Medulla oblongata (tissue), 1 donor: Measurements from ENCODE around the gene MAD2L2.

ENCODE experiments used
- DNase-seq: peaks from one replicate; pipeline ENCODE4 v3.0.0-alpha.2; 2015; ENCODE audit errors: extremely low spot score

MAD2L2 gene

GRCh38 chr1:11704691-11705475 is 23.9 kb upstream of the MAD2L2 start:
- DNase-seq, result no peak

- DNase-seq, result no peak
Measured at GRCh38 chr1:11704194-11704529, 23.2 kb upstream of the MAD2L2 start.

GRCh38 chr1:11703357-11704193 is 22.6 kb upstream of the MAD2L2 start:
- no peak for DNase-seq

DNA sequence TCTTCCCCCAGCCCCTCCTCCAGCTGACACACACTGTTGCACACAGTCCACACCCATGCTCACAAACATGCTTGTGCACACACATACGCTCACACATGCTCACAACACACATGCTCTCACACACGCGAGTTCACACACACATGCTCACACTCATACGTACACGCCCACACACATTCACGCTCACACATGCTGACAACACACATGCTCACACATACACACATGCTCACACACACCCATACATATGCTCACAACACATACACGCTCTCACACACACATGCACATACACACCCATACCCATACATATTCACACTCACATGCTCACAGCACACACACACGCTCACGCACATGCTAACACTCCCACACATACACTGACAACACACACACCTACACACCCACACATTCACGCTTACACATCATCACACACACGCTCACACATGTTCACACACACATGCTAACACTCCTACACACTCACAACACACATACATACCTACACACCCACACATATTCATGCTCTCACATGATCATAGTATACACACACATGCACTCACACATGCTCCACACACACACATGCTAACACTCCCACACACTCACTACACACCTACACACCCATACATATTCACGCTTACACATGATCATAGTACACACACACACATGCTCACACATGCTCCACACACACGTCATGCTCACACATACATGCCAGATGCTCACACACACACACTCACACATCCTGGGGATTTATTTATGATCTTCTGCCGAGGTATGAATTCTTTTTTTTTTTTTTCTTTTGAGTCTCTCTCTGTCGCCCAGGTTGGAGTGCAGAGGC is 21.2 kb upstream of the MAD2L2 start:
- no peak for DNase-seq

DNA sequence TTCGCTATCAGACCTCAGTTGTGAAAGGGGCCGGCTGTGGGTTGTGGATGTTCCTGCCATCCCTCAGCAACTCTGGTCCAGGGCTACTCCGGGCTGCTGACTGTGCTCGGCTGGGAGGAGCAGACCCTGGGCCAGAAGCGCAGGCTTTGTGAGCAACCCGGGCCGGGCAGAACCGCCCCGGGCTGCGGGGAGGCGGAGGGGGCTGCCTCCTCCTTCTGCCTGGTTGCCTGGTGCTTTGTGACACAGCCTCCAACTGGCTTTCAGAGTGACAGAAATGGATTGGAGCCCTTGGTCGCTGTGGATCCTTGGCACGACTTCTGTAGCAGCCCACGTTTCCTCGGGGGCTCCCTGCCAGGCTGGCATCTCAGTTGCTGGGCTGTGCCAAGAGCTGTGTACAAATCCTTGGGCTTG is 20.6 kb upstream of the MAD2L2 start:
- DNase-seq, result peak; percentile 89

DNA sequence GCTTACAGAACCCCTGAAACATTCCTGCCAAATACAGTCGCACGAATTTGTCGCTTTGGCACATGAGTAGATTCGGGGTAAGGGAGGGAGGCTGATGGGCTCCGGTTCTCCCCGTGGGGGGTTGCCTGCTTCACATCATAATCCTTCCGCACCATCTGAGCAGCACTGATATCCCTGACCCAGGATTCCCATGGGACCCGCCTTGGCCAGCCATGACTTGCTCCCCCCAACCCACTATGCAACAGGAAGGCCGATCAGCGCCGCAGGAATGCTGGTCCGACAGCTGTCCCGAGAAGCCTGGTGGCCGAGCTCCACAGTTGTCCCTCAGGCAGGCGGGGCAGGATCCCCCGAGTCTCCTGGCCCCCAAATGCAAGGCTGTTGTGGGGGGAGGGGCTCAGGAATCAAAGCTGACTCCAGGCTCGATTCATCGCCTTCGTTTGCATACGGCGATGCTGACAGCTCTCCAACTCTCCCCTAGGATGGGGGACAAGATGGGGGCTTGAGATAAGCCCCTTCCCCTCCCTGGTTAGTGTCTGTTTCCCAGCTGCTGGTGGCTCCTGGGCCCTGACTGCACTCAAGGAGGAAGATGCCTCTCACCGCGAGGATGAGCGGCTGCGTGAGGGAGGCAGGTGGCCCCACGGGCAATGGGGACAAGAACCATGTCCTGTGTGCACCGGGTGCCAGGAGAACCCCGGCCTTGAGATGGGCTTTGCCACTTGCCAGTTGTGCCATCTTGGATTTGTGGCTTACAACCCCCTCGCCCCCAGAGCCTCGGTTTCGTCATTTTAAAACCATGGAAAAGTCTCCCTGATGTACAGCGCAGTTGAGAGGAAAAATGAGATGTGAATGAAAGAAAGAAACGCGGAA is 19.9 kb upstream of the MAD2L2 start:
- DNase-seq, result no peak

DNA sequence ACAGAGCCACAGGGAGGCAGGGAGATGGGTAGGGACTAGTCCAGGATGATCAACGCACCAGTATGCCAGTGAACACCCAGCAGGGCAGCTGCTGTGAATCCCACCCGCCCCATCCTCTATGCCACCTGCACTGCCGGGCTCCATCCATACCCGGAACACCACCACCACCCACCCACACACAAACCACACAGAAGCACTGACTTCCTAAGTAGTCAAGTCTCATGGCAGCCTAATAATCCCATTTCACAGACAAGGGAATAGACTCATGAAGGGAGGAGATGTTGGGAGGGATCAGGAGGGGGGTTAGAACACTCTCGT is 16.9 kb upstream of the MAD2L2 start:
- DNase-seq, result no peak

- DNase-seq, result no peak
Measured at GRCh38 chr1:11697188-11697892, 16.4 kb upstream of the MAD2L2 start.

- no peak for DNase-seq
Measured at GRCh38 chr1:11695861-11696260, 14.9 kb upstream of the MAD2L2 start.

GRCh38 chr1:11693917-11694316 is 13.0 kb upstream of the MAD2L2 start:
- no peak for DNase-seq

DNA sequence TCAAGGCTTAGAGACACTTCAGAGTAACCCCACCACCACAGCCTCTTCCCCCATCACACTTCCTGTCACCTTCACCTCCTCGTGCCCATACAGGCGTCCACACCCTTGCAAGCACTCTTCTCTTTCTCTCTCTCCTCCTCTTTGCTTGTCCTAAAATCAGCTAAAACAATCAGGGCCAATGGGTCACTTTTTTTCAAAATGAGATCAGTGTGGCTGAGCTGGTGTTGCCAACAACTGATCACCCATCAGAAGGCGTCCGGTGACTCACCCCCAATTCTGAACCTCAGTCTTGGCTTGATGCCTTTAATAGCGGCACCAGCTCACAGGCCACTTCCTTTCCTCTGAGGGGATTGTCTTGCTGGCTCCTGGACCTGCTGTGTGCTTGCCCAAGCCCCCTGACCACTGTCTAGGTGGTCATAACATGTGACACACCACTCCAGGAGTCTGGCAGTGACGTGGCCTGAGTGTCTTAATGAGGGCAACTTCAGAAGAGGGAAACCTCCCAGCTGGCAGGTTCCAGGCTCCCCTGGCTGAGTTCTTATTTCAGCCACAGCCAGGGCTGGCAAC is 12.2 kb upstream of the MAD2L2 start:
- peak; percentile 46 for DNase-seq

DNA sequence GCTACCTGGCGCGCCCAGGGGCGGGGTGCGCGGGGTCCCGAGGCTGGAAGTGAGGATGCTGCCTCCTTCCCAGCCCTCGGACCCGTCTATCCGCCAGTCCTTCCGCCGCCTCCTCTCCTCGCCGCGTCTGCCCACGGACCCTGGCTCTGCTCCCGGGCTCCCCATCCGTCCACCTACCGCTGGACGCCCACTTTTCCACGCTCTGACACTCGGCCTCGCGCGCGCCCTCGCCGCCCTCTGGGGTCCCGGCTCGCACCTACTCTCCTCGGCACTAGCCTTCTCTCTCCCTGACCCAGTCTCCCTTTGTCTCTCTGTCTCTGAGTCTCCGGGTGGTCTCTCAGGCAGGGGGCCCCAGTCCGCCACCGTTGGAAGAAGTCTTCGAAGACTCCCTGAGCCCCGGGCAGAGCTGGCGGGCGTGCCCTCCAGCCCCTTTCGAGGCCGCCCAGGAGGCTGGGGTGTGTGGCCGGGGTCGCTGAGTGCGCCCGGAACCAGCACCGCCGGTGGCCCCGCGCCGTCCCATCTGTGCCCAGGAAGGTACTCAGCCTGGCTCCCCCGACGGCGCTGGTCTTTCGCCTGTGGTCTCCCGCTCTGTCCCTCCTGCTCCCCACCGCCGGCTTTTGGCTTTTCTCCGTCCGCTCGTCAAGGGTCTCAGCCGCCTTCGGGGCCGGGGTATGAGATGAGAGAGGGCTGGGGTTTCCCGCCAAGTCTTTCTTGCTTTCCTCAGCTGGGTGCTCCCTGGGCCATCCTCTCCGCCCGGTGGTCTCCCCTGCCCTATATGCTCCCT is 11.2 kb upstream of the MAD2L2 start:
- DNase-seq, result no peak

GRCh38 chr1:11691302-11691914 is 10.5 kb upstream of the MAD2L2 start, which contains the start of gene DRAXIN:
Gene DRAXIN, plus strand, starts transcription at chr1:11691710. Its CDS starts 14,549 bp downstream, at chr1:11706259.
- DNase-seq, result no peak

- no peak for DNase-seq
Measured at GRCh38 chr1:11690397-11691301, 9.7 kb upstream of the MAD2L2 start.

DNA sequence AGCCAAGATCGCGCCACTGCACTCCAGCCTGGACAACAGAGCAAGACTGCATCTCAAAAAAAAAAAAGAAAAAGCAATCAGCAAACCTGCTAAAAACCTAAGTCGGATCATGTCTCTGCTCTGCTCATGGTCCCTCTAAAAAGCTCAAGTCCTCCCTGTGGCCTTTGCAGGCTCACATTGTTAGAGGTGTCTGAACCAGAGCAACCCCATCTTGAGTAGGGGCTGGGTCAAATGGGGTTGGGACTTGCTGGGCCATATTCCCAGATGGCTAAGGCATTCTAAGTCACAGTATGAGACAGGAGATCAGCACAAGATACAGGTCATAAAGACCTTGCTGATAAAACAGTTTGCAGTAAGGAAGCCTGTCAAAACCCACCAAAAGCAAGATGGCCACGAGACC is 7.6 kb upstream of the MAD2L2 start:
- no peak for DNase-seq

DNA sequence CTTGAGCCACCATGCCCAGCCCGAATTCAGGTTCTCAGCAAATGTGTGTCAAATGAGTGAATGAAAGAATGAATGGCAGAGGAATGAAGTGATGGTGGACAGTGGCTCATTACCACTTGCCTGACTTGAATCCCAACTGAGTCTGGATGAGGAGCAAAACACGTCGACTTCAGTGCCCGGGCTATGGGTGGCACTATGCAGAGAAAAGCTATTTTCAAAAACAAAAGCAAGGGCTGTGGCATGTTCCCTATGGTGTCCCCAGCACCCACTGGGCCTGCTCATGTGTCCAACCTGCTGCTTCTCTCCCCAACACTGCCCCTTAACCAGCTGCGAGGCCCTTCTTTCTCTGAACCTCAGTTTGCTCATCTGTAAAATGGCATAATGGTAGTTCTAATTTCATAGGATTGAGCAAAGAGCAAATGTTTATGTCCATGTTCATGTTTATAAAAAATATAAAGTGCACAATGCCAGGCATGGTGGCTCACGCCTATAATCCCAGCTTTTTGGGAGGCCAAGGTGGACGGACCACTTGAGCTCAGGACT is 4.3 kb upstream of the MAD2L2 start:
- DNase-seq, result no peak

- no peak for DNase-seq
Measured at GRCh38 chr1:11684070-11684469, 3.1 kb upstream of the MAD2L2 start.

GRCh38 chr1:11682799-11683198 is 1.9 kb upstream of the MAD2L2 start:
- no peak for DNase-seq
